Stimulated activated CD8-positive, alpha-beta memory T cell treated with anti-CD3 and anti-CD28 coated beads, Interleukin-7, amount 100 ng/mL, for 1 hour (primary cell): ENCODE results near the gene CD2.

Source experiments
- DNase-seq, 2 donors: peaks; one replicate each; pipeline ENCODE4 v3.0.0-alpha.2; 2020; ENCODE audit warnings: low read depth in 2 of 2

Gene CD2

GRCh38 chr1:116760487-116760886 lies 6.3 kb downstream of the CD2 start:
- no peak for DNase-seq

- no peak for DNase-seq
Observed at GRCh38 chr1:116760996-116761665, 6.9 kb downstream of the CD2 start.

- DNase-seq, result no peak
Observed at GRCh38 chr1:116762281-116762680, 8.1 kb downstream of the CD2 start.

- no peak for DNase-seq
Observed at GRCh38 chr1:116762781-116763115, 8.5 kb downstream of the CD2 start.

GRCh38 chr1:116763116-116763786 lies 9.0 kb downstream of the CD2 start:
- no peak for DNase-seq

DNA sequence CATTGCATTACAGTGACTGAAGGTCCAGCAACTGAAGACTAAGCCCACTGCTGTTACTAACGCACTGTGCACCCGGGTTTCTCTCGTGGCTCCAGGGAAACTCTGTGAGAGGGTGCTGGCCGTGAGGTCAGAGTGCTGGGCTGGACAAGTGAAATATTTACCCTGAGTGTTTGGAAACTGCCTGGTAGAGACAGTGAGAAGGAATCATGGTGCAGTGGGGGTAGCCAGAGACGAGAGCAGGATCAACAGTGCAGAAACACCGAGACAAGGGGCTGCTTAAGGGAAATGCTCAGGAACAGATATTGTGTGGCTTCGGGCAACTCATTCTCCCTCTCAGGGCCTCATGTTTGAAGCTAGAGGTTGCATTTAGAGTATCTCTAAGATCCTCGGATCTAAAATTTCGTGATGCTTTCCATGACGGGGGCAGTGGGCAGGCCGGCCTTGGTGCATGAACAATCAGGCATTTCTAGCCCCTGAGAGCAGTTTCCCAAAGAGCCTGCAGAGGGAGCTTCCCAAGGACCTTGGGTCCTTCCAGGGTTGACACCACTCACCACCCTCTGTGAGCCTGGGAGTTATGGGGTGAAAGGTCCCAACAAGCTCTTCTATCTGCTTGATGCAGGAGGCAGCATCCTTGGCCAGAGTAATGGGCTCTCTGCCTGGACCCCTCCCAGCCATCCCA lies 9.7 kb downstream of the CD2 start:
- DNase-seq, result no peak

GRCh38 chr1:116764466-116764898 lies 10.3 kb downstream of the CD2 start:
- DNase-seq, result no peak

GRCh38 chr1:116764906-116765862 lies 11.0 kb downstream of the CD2 start:
- no peak for DNase-seq

DNA sequence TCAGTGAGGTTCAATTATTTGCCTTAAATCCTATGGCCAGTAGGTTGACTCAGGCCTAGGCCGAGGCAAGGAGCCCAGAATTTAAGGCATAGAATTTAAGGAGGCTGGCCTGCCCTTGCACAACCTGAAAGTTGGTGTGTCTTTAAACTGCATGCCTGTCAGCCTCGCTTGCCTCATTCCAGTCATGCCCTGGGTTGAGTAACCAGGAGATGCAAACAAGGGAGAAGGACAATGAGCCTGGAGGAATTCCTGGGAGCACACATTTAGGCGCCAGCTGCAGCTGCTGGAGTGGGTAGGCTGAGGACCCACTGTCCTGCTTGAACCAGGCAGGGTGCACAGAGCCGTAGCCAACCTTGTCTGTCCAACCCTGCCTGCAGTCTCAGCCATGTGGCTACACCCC lies 11.7 kb downstream of the CD2 start:
- DNase-seq, result no peak

DNA sequence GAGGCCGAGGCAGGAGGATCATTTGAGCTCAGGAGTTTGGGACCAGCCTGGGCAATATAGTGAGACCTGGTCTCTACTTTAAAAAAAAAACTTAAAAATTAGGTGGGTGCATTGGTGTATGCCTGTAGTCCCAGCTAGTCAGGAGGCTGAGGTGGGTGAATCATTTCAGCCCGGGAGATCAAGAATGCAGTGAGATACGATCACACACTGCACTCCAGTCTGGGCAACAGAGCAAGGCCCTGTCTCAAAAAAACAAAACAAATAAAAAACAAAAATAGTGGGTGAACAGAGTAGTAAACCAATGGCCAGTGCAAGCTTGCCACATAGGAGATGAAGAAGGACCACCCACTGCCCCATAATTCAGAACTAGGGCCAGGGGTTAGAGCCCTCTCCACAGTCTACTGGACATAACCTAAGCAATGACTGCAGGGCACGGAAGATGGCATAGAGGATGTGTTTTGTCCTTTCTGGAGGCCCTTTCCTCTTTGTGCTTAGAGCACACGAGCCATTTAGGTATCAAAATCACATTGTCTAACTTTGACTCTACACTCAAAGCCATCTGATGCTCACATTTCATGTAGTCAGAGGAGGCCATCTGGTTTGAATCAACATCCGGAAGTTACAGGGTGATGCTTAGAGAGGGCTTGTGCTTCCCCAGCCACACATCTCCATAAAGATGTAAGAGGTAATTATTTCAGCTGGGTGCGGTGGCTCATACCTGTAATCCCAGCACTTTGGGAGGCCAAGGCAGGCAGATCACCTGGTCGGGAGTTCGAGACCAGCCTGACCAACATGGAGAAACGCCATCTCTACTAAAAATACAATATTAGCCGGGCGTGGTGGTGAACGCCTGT lies 12.6 kb downstream of the CD2 start:
- no peak for DNase-seq

DNA sequence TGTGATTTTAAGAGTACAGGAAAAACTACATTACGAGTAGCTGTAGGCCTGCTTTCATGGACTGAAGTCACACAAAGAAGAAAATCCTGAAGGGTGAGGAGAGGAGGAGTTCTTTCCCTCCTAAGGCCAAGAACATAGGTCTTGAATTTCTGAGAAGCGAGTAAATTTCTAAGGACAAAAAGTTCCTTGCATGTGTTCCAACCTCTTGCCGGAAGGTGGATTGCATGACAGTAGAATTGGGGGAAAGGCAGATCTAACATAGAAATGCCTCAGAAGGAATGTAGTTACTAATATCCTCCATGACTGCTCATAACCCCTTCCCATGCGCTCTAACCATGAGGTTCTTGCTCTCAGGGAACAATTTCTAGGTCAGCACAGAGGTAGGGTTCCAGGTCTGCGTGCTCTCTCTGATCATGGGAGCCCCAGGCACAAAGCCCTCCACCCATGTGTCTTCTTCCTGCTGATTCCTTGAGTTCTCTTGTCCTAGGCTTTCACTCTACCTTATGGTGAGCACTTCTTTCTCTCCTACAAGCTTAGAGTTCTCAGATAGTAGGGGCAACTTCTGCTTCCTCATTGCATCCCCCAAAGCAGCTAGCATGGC lies 13.7 kb downstream of the CD2 start:
- no peak for DNase-seq

DNA sequence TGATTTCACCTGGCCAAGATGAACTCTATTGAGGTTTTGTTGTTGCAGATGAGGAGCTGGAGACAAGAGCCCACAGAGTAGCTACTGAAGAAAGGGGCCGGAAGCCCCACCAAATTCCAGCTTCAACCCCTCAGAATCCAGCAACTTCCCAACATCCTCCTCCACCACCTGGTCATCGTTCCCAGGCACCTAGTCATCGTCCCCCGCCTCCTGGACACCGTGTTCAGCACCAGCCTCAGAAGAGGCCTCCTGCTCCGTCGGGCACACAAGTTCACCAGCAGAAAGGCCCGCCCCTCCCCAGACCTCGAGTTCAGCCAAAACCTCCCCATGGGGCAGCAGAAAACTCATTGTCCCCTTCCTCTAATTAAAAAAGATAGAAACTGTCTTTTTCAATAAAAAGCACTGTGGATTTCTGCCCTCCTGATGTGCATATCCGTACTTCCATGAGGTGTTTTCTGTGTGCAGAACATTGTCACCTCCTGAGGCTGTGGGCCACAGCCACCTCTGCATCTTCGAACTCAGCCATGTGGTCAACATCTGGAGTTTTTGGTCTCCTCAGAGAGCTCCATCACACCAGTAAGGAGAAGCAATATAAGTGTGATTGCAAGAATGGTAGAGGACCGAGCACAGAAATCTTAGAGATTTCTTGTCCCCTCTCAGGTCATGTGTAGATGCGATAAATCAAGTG lies 14.3 kb downstream of the CD2 start:
- no peak for DNase-seq

GRCh38 chr1:116769104-116769452 lies 14.8 kb downstream of the CD2 start:
- DNase-seq, result no peak

GRCh38 chr1:116769561-116769977 lies 15.3 kb downstream of the CD2 start:
- peak; percentile 32 to 36 for DNase-seq

DNA sequence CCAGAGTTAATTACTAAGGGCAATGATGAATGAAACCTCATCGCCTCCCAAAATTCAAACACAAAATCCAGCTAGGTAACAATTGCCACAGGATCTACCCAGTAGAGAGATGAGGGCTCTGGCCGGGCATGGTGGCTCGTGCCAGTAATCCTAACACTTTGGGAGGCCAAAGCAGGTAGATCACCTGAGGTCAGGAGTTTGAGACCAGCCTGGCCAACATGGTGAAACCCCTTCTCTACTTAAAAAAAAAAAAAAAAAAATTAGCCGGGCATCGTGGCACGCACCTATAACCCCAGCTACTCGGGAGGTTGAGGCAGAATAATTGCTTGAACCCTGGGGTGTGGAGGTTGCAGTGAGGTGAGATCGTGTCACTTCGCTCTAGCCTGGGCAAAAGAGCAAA lies 15.8 kb downstream of the CD2 start:
- DNase-seq, result no peak

GRCh38 chr1:116770625-116771024 lies 16.4 kb downstream of the CD2 start:
- DNase-seq, result no peak

DNA sequence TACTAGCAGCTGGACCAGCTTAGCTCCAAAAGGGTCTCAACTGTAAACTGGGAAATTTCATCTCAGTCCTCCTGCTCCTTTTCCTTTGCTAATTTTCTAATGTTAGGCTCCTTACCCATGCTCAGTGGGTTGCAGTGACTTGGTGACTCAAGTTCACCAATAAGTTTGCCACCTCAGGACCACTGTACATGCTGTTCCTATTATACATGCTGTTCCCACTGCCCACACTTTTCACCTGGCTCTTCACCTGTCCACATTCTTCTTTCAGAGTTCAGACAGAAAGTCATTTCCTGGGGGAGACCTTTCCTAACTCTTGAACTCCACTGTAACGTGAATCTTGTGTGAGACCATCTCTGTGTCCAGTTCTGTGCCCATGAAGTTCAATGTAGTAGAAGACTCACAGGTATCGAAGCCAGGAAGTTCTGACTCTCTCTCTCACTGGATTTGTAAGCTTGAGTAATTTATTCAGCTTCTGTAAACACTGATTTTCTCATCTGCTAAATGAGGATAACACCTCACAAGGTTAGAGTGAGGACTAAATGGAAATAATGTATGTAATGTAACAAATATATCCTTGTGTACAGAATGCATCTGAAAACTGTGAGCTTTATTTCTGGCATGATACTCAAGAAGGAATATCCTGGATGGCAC lies 17.9 kb downstream of the CD2 start:
- no peak for DNase-seq

DNA sequence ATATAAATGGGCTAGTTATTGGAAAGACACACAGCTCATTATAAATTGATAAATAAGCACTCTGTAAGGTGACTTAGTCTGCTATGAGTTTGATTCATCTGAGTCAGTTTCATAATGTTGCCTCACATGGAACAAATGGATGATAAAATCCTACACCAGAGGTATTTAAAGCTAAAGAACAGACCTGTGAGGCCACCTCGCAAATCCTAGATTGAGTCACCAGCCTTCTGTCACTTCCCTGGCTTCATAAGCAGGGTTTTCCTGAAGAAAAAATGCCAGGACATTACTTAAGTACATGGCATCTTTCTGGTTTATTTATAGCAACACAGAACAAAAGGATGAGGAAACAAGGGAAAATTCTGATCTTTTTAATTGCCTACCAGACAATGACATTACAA lies 18.4 kb downstream of the CD2 start:
- DNase-seq, result no peak

DNA sequence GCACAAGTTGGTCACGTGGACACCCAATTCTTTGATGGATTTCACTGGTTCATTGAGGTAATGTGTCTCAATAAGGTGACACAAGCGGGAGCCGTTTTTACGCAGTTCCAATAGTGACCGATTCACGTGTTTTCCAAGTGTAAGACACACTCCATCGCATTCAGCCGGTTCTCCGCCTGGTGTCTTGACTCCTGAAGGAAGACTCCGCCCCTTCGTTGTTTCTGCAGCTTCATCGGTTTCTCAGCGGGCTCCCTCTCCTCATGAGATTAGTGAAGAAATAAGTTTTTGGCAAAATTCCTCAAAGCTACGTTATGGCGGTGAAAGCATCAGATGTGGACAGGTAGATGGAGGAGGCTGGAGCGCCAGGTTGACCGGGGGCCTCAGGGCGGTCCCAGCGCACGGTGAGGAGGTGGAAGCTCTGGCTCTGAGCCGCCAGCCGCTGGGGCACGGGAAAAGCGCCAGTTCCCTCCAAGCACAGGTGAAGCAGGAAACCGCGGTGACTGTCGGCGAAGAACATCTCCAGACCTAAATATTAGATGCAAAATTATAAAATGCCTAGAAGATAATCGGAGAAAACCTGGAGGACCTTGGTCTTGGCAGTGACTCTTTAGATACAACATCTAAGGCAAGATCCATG lies 21.0 kb downstream of the CD2 start:
- DNase-seq, result no peak
